HCT116 (cell line): ENCODE measurements around the gene SLC12A7. TPM values are rescaled to one million over a fixed set of nuclear protein-coding genes. Genes with fewer than 3 reads are reported as not detected.

ENCODE experiments used
- ATAC-seq: fragments of 200-7000 bp; cut with Tn5 transposase; 2 replicates; pipeline ENCODE4 v1.9.1; 2020; ENCODE audit warnings: mild to moderate bottlenecking, moderate library complexity
- BruUV-seq: library from RNA; stranded (reverse); fragments of 400-500 nt; replicated peaks from 2 replicates; lab custom pipeline; 2021; lab: Mats Ljungman, UMichigan
- CTCF ChIA-PET: fragments of 300-600 bp; sonication (Branson Sonifier 250); formaldehyde crosslinking; loops from one replicate; lab custom pipeline; 2021; ENCODE audit warnings: antibody characterized with exemption; lab: Charles Lee
- POLR2A ChIA-PET: fragments of 300-600, 350-600 bp; sonication (Branson Sonifier 250); formaldehyde crosslinking; loops from one replicate; lab custom pipeline; 2021; ENCODE audit warnings: antibody characterized with exemption; lab: Charles Lee
- RAD21 ChIA-PET, 2 experiments: fragments of 300-600 bp; sonication (Branson Sonifier 250); formaldehyde crosslinking; loops; one replicate each; lab custom pipeline; 2023; ENCODE audit warnings: low total read pairs in 2 of 2; ENCODE audit not compliant: uncharacterized antibody in 2 of 2, unreplicated experiment in 2 of 2, low non-redundant PET in 1 of 2; lab: Charles Lee
- DNase-seq: peaks from one replicate; pipeline ENCODE4 v3.0.0-alpha.2; 2010; ENCODE audit warnings: low read depth, low spot score
- H2AFZ ChIP-seq: fragments of 200-600 bp; shearing (Covaris generic), sonication (generic); 2 replicates; pipeline ENCODE4 v1.6.1; 2017; ENCODE audit warnings: low read depth, mixed run types, mixed read lengths, antibody characterized with exemption, low read length; ENCODE audit not compliant: poor library complexity, severe bottlenecking
- H3K27ac ChIP-seq: 2 replicates; pipeline ENCODE4 v1.5.1; 2012; ENCODE audit warnings: low read depth, low read length
- H3K27me3 ChIP-seq: fragments of 200-600 bp; sonication (generic); 2 replicates; pipeline ENCODE4 v1.6.1; 2016; ENCODE audit warnings: mixed run types, low read length, mixed read lengths; ENCODE audit not compliant: insufficient read depth
- H3K36me3 ChIP-seq, 2 experiments: fragments of 200-500 bp in 1 of 2; fragments of 200-600 bp in 1 of 2; sonication (Bioruptor generic) in 1 of 2; sonication (generic) in 1 of 2; 2 replicates each; pipeline versions ENCODE4 v1.5.1 to v1.6.1; 2014 to 2016; ENCODE audit warnings: low read length in 2 of 2, inconsistent platforms in 1 of 2, mixed read lengths in 1 of 2, mixed run types in 1 of 2; ENCODE audit not compliant: insufficient read depth in 2 of 2, control insufficient read depth in 1 of 2
- H3K4me1 ChIP-seq, 2 experiments: fragments of 200-600 bp in 1 of 2; sonication (generic) in 1 of 2; 2 replicates each; pipeline versions ENCODE4 v1.5.1 to v1.6.1; 2012 to 2017; ENCODE audit warnings: low read length in 2 of 2, inconsistent platforms in 1 of 2, mild to moderate bottlenecking in 1 of 2, mixed read lengths in 1 of 2, mixed run types in 1 of 2, moderate library complexity in 1 of 2; ENCODE audit not compliant: insufficient read depth in 2 of 2, control insufficient read depth in 1 of 2
- H3K4me2 ChIP-seq: fragments of 200-600 bp; sonication (generic); 2 replicates; pipeline ENCODE4 v1.6.1; 2017; ENCODE audit warnings: mixed run types, low read length, mixed read lengths
- H3K4me3 ChIP-seq, 2 experiments: fragments of 200-600 bp in 1 of 2; sonication (generic) in 1 of 2; replicated peaks in 1 of 2; 2 replicates each; pipeline ENCODE4 v1.5.1; 2011 to 2016; ENCODE audit warnings: low read length in 2 of 2, control low read depth in 1 of 2, low read depth in 1 of 2, mild to moderate bottlenecking in 1 of 2, mixed read lengths in 1 of 2, mixed run types in 1 of 2
- H3K79me2 ChIP-seq: fragments of 200-600 bp; sonication (generic); 2 replicates; pipeline ENCODE4 v1.6.1; 2017; ENCODE audit warnings: mild to moderate bottlenecking, mixed run types, low read length, moderate library complexity, mixed read lengths; ENCODE audit not compliant: insufficient read depth
- H3K9ac ChIP-seq: fragments of 200-600 bp; sonication (generic); 2 replicates; pipeline ENCODE4 v1.6.1; 2016; ENCODE audit warnings: low read length, mixed read lengths
- H3K9me2 ChIP-seq: fragments of 200-600 bp; sonication (generic), shearing (Covaris generic); 2 replicates; pipeline ENCODE4 v1.6.1; 2017; ENCODE audit warnings: mixed run types, mild to moderate bottlenecking, moderate library complexity; ENCODE audit not compliant: insufficient read depth
- H3K9me3 ChIP-seq, 2 experiments: fragments of 200-500 bp in 1 of 2; fragments of 200-600 bp in 1 of 2; sonication (Bioruptor generic) in 1 of 2; sonication (generic) in 1 of 2; 2 replicates each; pipeline ENCODE4 v1.6.1; 2014 to 2017; ENCODE audit warnings: low read length in 2 of 2, mixed read lengths in 2 of 2, inconsistent platforms in 1 of 2, low read depth in 1 of 2, mild to moderate bottlenecking in 1 of 2, mixed run types in 1 of 2, moderate library complexity in 1 of 2; ENCODE audit not compliant: control insufficient read depth in 1 of 2, insufficient read depth in 1 of 2
- H4K20me1 ChIP-seq: fragments of 200-600 bp; sonication (generic), shearing (Covaris generic); 2 replicates; pipeline ENCODE4 v1.6.1; 2017; ENCODE audit warnings: mixed run types, mild to moderate bottlenecking, moderate library complexity; ENCODE audit not compliant: insufficient read depth
- CEBPB ChIP-seq: IDR thresholded peaks from 2 replicates; pipeline ENCODE4 v1.6.1; 2012; ENCODE audit warnings: low read depth
- ELF1 ChIP-seq: IDR thresholded peaks from 2 replicates; pipeline ENCODE4 v1.6.1; 2012; ENCODE audit warnings: low read depth, borderline replicate concordance
- FOSL1 ChIP-seq: IDR thresholded peaks from 2 replicates; pipeline ENCODE4 v1.6.1; 2012; ENCODE audit warnings: low read depth
- MAX ChIP-seq: IDR thresholded peaks from 2 replicates; pipeline ENCODE4 v1.6.1; 2012
- POLR2A ChIP-seq: IDR thresholded peaks from 2 replicates; pipeline ENCODE4 v1.7.0; 2011; ENCODE audit warnings: borderline replicate concordance; ENCODE audit not compliant: insufficient read depth, insufficient read length; ENCODE audit errors: extremely low read depth
- RAD21 ChIP-seq: IDR thresholded peaks from 2 replicates; pipeline ENCODE4 v1.6.1; 2012; ENCODE audit warnings: low read depth, mild to moderate bottlenecking
- SIN3A ChIP-seq: IDR thresholded peaks from 2 replicates; pipeline ENCODE4 v1.6.1; 2012; ENCODE audit warnings: low read depth
- SP1 ChIP-seq: IDR thresholded peaks from 2 replicates; pipeline ENCODE4 v1.6.1; 2012; ENCODE audit warnings: low read depth
- SRF ChIP-seq: IDR thresholded peaks from 2 replicates; pipeline ENCODE4 v1.6.1; 2012; ENCODE audit warnings: low read depth
- TCF7L2 ChIP-seq: IDR thresholded peaks from 2 replicates; pipeline ENCODE4 v1.7.0; 2011; ENCODE audit warnings: borderline replicate concordance, inconsistent platforms; ENCODE audit not compliant: insufficient read depth, insufficient read length; ENCODE audit errors: extremely low read depth
- YY1 ChIP-seq: IDR thresholded peaks from 2 replicates; pipeline ENCODE4 v1.6.1; 2011; ENCODE audit warnings: low read length, low read depth, moderate library complexity, mild to moderate bottlenecking; ENCODE audit not compliant: insufficient replicate concordance; ENCODE audit errors: extremely low read depth
- ZBTB33 ChIP-seq: IDR thresholded peaks from 2 replicates; pipeline ENCODE4 v1.6.1; 2011; ENCODE audit warnings: mild to moderate bottlenecking, low read length, moderate library complexity; ENCODE audit not compliant: insufficient replicate concordance; ENCODE audit errors: extremely low read depth
- ZFX ChIP-seq: fragments of 450-650 bp; IDR thresholded peaks from 2 replicates; pipeline ENCODE4 v1.6.1; 2017
- intact Hi-C: fragments of 100-400 bp; cut with micrococcal nuclease; formaldehyde crosslinking; loops from 2 replicates; pipeline ENCODE4 v1.10.0; 2022
- total RNA-seq: library from RNA; stranded (reverse); gene quantifications from one replicate; pipeline ENCODE4 v1.2.1, GENCODE V29; 2021; ENCODE audit not compliant: unreplicated experiment

Gene SLC12A7
- total RNA-seq, 1 experiment from 2014 or later, result 29.6 TPM

- DNase-seq, result no peak
- Histone ChIP-seq H3K27me3 (no peaks in the 10 kb centered on the region), H3K4me1 (peaks cover 0 to 10% of the 10 kb centered on the region in 2 experiments; a peak in 3 of 4 replicates), H3K27ac (no peak overlapping the region)
- CTCF ChIA-PET, result no interaction called here
- no peak for TF ChIP-seq SRF
- no peak for TF ChIP-seq POLR2A
- no peak for TF ChIP-seq SP1
- no peak for TF ChIP-seq YY1
- no peak for TF ChIP-seq TCF7L2
- no peak for TF ChIP-seq MAX
- no peak for TF ChIP-seq SIN3A
- no peak for TF ChIP-seq RAD21
- TF ChIP-seq ZBTB33, result no peak
- TF ChIP-seq CEBPB, result no peak
- TF ChIP-seq ZFX, result no peak
- TF ChIP-seq FOSL1, result no peak
- no peak for TF ChIP-seq ELF1
- TF ChIP-seq, all 23 proteins: peak for 0
- no peak for ATAC-seq
- H3K9ac ChIP-seq, result no peak overlapping the region
- no peak overlapping the region for H3K4me3 ChIP-seq
- H4K20me1 ChIP-seq, result no peaks in the 10 kb centered on the region
- POLR2A ChIA-PET, result no interaction called here
- BruUV-seq, result no TSS peak
- H2AFZ ChIP-seq, result no peak overlapping the region
- intact Hi-C loops, result no loop called here
- H3K36me3 ChIP-seq, result peaks cover 0 to 6% of the 10 kb centered on the region in 2 experiments; a peak in 1 of 4 replicates
- H3K9me3 ChIP-seq, result no peaks in the 10 kb centered on the region
- no peak overlapping the region for H3K4me2 ChIP-seq
- no peaks in the 10 kb centered on the region for H3K9me2 ChIP-seq
- peaks cover 61% of the 10 kb centered on the region; the same call in 1 of the 2 replicates for H3K79me2 ChIP-seq
- RAD21 ChIA-PET, result no interaction called here
Measured at GRCh38 chr5:1106385-1107166, 5.3 kb downstream of the SLC12A7 start.
